Endometrial microvascular endothelial cells (primary cell): ENCODE measurements around the gene CRK. TPM values are rescaled to one million over a fixed set of nuclear protein-coding genes. Genes with fewer than 3 reads are reported as not detected.

Experiments
- in situ Hi-C: cut with HindIII; loops from 2 replicates; pipeline ENCODE4 v1.10.0; 2017; ENCODE audit warnings: low sequenced_read_pairs, low pct_unique_long_range_greater_than_20kb; ENCODE audit errors: inconsistent ontology term
- total RNA-seq: library from RNA; depleted of rRNA; stranded (reverse); fragments of >200 nt; gene quantifications from one replicate; pipeline ENCODE4 v1.2.3, GENCODE V29; 2015; ENCODE audit errors: inconsistent ontology term

The CRK gene
- total RNA-seq, 1 donor from 2014 or later: 96.0 TPM

GRCh38 chr17:1374431-1375177, 81.4 kb downstream of the CRK start:
- in situ Hi-C loops: no loop called here

GRCh38 chr17:1373707-1374237, 82.3 kb downstream of the CRK start:
- in situ Hi-C loops: no loop called here

GRCh38 chr17:1372618-1373017, 83.4 kb downstream of the CRK start:
- in situ Hi-C loops: no loop called here

GRCh38 chr17:1371893-1372590, 84.0 kb downstream of the CRK start:
- in situ Hi-C loops: no loop called here

Other genes starting within 250 kb of the CRK start
- not detected for gene BHLHA9, start 185.8 kb downstream of the CRK start, total RNA-seq
- gene TRARG1, start 176.6 kb downstream of the CRK start, total RNA-seq: not detected
- gene YWHAE, start 56.0 kb downstream of the CRK start, total RNA-seq: 1,054 TPM
- 167 TPM for gene MYO1C, start 36.5 kb upstream of the CRK start, total RNA-seq
- gene INPP5K, start 60.4 kb upstream of the CRK start, total RNA-seq: 71.6 TPM
- 39.1 TPM for gene PITPNA, start 106.6 kb upstream of the CRK start, total RNA-seq
- gene SLC43A2, start 172.6 kb upstream of the CRK start, total RNA-seq: 47.9 TPM
- gene SCARF1, start 189.5 kb upstream of the CRK start, total RNA-seq: 120 TPM
- gene RILP, start 193.6 kb upstream of the CRK start, total RNA-seq: 22.0 TPM
- 183 TPM for gene PRPF8, start 228.6 kb upstream of the CRK start, total RNA-seq